HEK293 (cell line): ENCODE data around the gene ACAP2.

Source experiments
- CTCF ChIA-PET: fragments of 350-600 bp; formaldehyde crosslinking; extraction: SDS; loops from one replicate; lab custom pipeline; 2021; ENCODE audit warnings: antibody characterized with exemption; lab: Yijun Ruan, JAX
- POLR2A ChIA-PET: fragments of 300-600 bp; formaldehyde crosslinking; extraction: SDS; loops from one replicate; lab custom pipeline; 2020; ENCODE audit warnings: antibody characterized with exemption, inconsistent platforms; lab: Yijun Ruan, JAX
- H3K27ac ChIP-seq: fragments of 200-500 bp; sonication (Bioruptor generic); 2 replicates; pipeline ENCODE4 v1.5.1; 2014; ENCODE audit warnings: low read depth, low read length, control low read depth, inconsistent platforms; ENCODE audit errors: extremely low read depth
- H3K36me3 ChIP-seq, 2 experiments: fragments of 200-500 bp in 1 of 2; sonication (Bioruptor generic) in 1 of 2; 1 replicate in 1 of 2; 2 replicates in 1 of 2; pipeline ENCODE4 v1.5.1; 2014 to 2017; ENCODE audit warnings: inconsistent platforms in 2 of 2, low read length in 2 of 2; ENCODE audit not compliant: control insufficient read depth in 2 of 2, insufficient read depth in 1 of 2
- H3K4me1 ChIP-seq: fragments of 200-500 bp; sonication (Bioruptor generic); 2 replicates; pipeline ENCODE4 v1.5.1; 2014; ENCODE audit warnings: mild to moderate bottlenecking, low read length, inconsistent platforms; ENCODE audit not compliant: control insufficient read depth, insufficient read depth
- H3K4me3 ChIP-seq: 2 replicates; pipeline ENCODE4 v1.5.1; 2011; ENCODE audit warnings: low read depth, mild to moderate bottlenecking, control low read depth, low read length, moderate library complexity
- H3K9me3 ChIP-seq: fragments of 200-500 bp; sonication (Bioruptor generic); 2 replicates; pipeline ENCODE4 v1.5.1; 2014; ENCODE audit warnings: low read depth, low read length, inconsistent platforms; ENCODE audit not compliant: control insufficient read depth, insufficient read depth
- GLI4 ChIP-seq: fragments of 450-650 bp; formaldehyde crosslinking; IDR thresholded peaks from 2 replicates; pipeline ENCODE4 v1.5.1; 2016; ENCODE audit warnings: missing biosample characterization, missing genetic modification characterization
- GLIS2 ChIP-seq: fragments of 450-650 bp; formaldehyde crosslinking; IDR thresholded peaks from 2 replicates; pipeline ENCODE4 v1.5.1; 2016; ENCODE audit warnings: missing biosample characterization, missing genetic modification characterization
- SETDB1 ChIP-seq: IDR thresholded peaks from one replicate; pipeline ENCODE4 v1.6.1; 2017; ENCODE audit warnings: mild to moderate bottlenecking, low read length, moderate library complexity, mixed read lengths; ENCODE audit not compliant: insufficient read length
- SP3 ChIP-seq: fragments of 450-650 bp; formaldehyde crosslinking; IDR thresholded peaks from 2 replicates; pipeline ENCODE4 v1.5.1; 2016; ENCODE audit warnings: missing biosample characterization, missing genetic modification characterization
- TSHZ1 ChIP-seq: fragments of 450-650 bp; formaldehyde crosslinking; IDR thresholded peaks from 2 replicates; pipeline ENCODE4 v1.5.1; 2016; ENCODE audit warnings: missing biosample characterization, missing genetic modification characterization, borderline replicate concordance
- WT1 ChIP-seq: fragments of 450-650 bp; formaldehyde crosslinking; IDR thresholded peaks from 2 replicates; pipeline ENCODE4 v1.5.1; 2016; ENCODE audit warnings: missing biosample characterization, missing genetic modification characterization
- ZBTB1 ChIP-seq: fragments of 450-650 bp; formaldehyde crosslinking; IDR thresholded peaks from 2 replicates; pipeline ENCODE4 v1.5.1; 2016; ENCODE audit warnings: missing biosample characterization, missing genetic modification characterization
- ZBTB44 ChIP-seq: fragments of 450-650 bp; IDR thresholded peaks from 2 replicates; pipeline ENCODE4 v1.5.1; 2018; ENCODE audit warnings: missing biosample characterization, mild to moderate bottlenecking, missing genetic modification characterization
- ZBTB49 ChIP-seq: fragments of 450-650 bp; formaldehyde crosslinking; IDR thresholded peaks from 2 replicates; pipeline ENCODE4 v1.5.1; 2016; ENCODE audit warnings: missing biosample characterization, missing genetic modification characterization, low read depth
- ZNF169 ChIP-seq: fragments of 450-650 bp; formaldehyde crosslinking; IDR thresholded peaks from 2 replicates; pipeline ENCODE4 v1.5.1; 2016; ENCODE audit warnings: missing biosample characterization, missing genetic modification characterization
- ZNF223 ChIP-seq: fragments of 450-650 bp; formaldehyde crosslinking; IDR thresholded peaks from 2 replicates; pipeline ENCODE4 v1.5.1; 2016; ENCODE audit warnings: missing biosample characterization, missing genetic modification characterization
- ZNF324 ChIP-seq: fragments of 450-650 bp; formaldehyde crosslinking; IDR thresholded peaks from 2 replicates; pipeline ENCODE4 v1.5.1; 2016; ENCODE audit warnings: missing biosample characterization, missing genetic modification characterization
- ZNF433 ChIP-seq: fragments of 450-650 bp; formaldehyde crosslinking; IDR thresholded peaks from 2 replicates; pipeline ENCODE4 v1.5.1; 2016; ENCODE audit warnings: missing biosample characterization, missing genetic modification characterization, low read depth
- ZNF521 ChIP-seq: fragments of 450-650 bp; formaldehyde crosslinking; IDR thresholded peaks from 2 replicates; pipeline ENCODE4 v1.5.1; 2017; ENCODE audit warnings: missing biosample characterization, mild to moderate bottlenecking, missing genetic modification characterization
- ZNF548 ChIP-seq: fragments of 450-650 bp; formaldehyde crosslinking; IDR thresholded peaks from 2 replicates; pipeline ENCODE4 v1.5.1; 2016; ENCODE audit warnings: missing biosample characterization, missing genetic modification characterization
- ZNF585B ChIP-seq: fragments of 450-650 bp; formaldehyde crosslinking; IDR thresholded peaks from 2 replicates; pipeline ENCODE4 v1.5.1; 2016; ENCODE audit warnings: missing biosample characterization, missing genetic modification characterization
- ZNF596 ChIP-seq: fragments of 450-650 bp; IDR thresholded peaks from 2 replicates; pipeline ENCODE4 v1.5.0; 2018; ENCODE audit warnings: missing biosample characterization, mild to moderate bottlenecking, missing genetic modification characterization, moderate library complexity
- TF ChIP-seq, protein P1 (sequence below): fragments of 450-650 bp; formaldehyde crosslinking; IDR thresholded peaks from 2 replicates; pipeline ENCODE4; 2016; ENCODE audit warnings: missing biosample characterization, missing genetic modification characterization
- TF ChIP-seq, protein P2 (sequence below): fragments of 450-650 bp; formaldehyde crosslinking; IDR thresholded peaks from 2 replicates; pipeline ENCODE4 v1.5.1; 2016; ENCODE audit warnings: missing biosample characterization, missing genetic modification characterization

Gene ACAP2

GRCh38 chr3:195249057-195249770, 193.6 kb downstream of the ACAP2 start:
- H3K4me3 ChIP-seq, result no peak overlapping the region
- no peak overlapping the region for H3K27ac ChIP-seq
- CTCF ChIA-PET, result interaction anchor here (0.7 kb wide), 1 partner anchor 143 kb away, joined by 4 read pairs; no protein-coding TSS in a partner anchor
- H3K36me3 ChIP-seq, result peaks cover 0 to 3% of the 10 kb centered on the region in 2 experiments; a peak in 1 of 3 replicates
- H3K9me3 ChIP-seq, result no peaks in the 10 kb centered on the region
- H3K4me1 ChIP-seq, result 0 out of 2 replicates have a peak, but pooled peaks cover 2% of the 10 kb centered on the region
- TF ChIP-seq ZNF433 (tag by site-specific recombination), result no peak
- TF ChIP-seq ZNF223 (tag by site-specific recombination), result no peak
- TF ChIP-seq ZNF521 (tag by site-specific recombination), result no peak
- TF ChIP-seq, protein P1, sequence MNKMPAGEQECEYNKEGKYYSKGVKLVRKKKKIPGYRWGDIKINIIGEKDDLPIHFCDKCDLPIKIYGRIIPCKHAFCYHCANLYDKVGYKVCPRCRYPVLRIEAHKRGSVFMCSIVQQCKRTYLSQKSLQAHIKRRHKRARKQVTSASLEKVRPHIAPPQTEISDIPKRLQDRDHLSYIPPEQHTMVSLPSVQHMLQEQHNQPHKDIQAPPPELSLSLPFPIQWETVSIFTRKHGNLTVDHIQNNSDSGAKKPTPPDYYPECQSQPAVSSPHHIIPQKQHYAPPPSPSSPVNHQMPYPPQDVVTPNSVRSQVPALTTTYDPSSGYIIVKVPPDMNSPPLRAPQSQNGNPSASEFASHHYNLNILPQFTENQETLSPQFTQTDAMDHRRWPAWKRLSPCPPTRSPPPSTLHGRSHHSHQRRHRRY (tag by site-specific recombination), result no peak
- no peak for TF ChIP-seq ZNF596
- no peak for TF ChIP-seq ZNF585B (tag by site-specific recombination)
- TF ChIP-seq ZNF169 (tag by site-specific recombination), result no peak
- no peak for TF ChIP-seq ZBTB1 (tag by site-specific recombination)
- TF ChIP-seq ZBTB49 (tag by site-specific recombination), result no peak
- TF ChIP-seq TSHZ1 (tag by site-specific recombination), result no peak
- no peak for TF ChIP-seq GLIS2
- TF ChIP-seq SP3, result no peak
- TF ChIP-seq ZNF324 (tag by site-specific recombination), result no peak
- TF ChIP-seq, protein P2, sequence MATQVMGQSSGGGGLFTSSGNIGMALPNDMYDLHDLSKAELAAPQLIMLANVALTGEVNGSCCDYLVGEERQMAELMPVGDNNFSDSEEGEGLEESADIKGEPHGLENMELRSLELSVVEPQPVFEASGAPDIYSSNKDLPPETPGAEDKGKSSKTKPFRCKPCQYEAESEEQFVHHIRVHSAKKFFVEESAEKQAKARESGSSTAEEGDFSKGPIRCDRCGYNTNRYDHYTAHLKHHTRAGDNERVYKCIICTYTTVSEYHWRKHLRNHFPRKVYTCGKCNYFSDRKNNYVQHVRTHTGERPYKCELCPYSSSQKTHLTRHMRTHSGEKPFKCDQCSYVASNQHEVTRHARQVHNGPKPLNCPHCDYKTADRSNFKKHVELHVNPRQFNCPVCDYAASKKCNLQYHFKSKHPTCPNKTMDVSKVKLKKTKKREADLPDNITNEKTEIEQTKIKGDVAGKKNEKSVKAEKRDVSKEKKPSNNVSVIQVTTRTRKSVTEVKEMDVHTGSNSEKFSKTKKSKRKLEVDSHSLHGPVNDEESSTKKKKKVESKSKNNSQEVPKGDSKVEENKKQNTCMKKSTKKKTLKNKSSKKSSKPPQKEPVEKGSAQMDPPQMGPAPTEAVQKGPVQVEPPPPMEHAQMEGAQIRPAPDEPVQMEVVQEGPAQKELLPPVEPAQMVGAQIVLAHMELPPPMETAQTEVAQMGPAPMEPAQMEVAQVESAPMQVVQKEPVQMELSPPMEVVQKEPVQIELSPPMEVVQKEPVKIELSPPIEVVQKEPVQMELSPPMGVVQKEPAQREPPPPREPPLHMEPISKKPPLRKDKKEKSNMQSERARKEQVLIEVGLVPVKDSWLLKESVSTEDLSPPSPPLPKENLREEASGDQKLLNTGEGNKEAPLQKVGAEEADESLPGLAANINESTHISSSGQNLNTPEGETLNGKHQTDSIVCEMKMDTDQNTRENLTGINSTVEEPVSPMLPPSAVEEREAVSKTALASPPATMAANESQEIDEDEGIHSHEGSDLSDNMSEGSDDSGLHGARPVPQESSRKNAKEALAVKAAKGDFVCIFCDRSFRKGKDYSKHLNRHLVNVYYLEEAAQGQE (tag by site-specific recombination), result no peak
- no peak for TF ChIP-seq SETDB1
- TF ChIP-seq ZBTB44 (tag by site-specific recombination), result no peak
- no peak for TF ChIP-seq WT1 (tag by site-specific recombination)
- no peak for TF ChIP-seq GLI4 (tag by site-specific recombination)
- no peak for TF ChIP-seq ZNF548 (tag by site-specific recombination)
- POLR2A ChIA-PET, result no interaction called here
